ENCODE data around the gene SLC34A3. TPM values are rescaled to one million over a fixed set of nuclear protein-coding genes. Genes with fewer than 3 reads are reported as not detected.

SLC34A3 gene
- total RNA-seq, 1 experiment from 2014 or later, result not detected

GRCh38 chr9:137201205-137201868 is 29.4 kb upstream of the SLC34A3 start:
- Histone ChIP-seq H3K27me3 (replicated peaks) (no peaks in the 10 kb centered on the region), H3K27ac (no peak overlapping the region), H3K36me3 (peaks cover 16% of the 10 kb centered on the region; the same call in 1 of the 2 replicates), H3K9me3 (replicated peaks) (no peaks in the 10 kb centered on the region), H3K4me3 (peak overlapping the region; percentile 77), H3K4me1 (replicated peaks) (peaks cover 21% of the 10 kb centered on the region)
- no peak for DNase-seq (ENCODE audit: low read depth in 1 of 2, low spot score in 2 of 2)

GRCh38 chr9:137202966-137203365 is 27.7 kb upstream of the SLC34A3 start:
- Histone ChIP-seq H3K27ac (no peak overlapping the region), H3K4me3 (no peak overlapping the region), H3K9me3 (replicated peaks) (no peaks in the 10 kb centered on the region), H3K4me1 (replicated peaks) (peaks cover 27% of the 10 kb centered on the region), H3K27me3 (replicated peaks) (no peaks in the 10 kb centered on the region), H3K36me3 (peaks cover 30% of the 10 kb centered on the region)
- no peak for DNase-seq (ENCODE audit: low read depth in 1 of 2, low spot score in 2 of 2)

GRCh38 chr9:137204731-137205125 is 26.0 kb upstream of the SLC34A3 start:
- H3K9me3 ChIP-seq (replicated peaks), result no peaks in the 10 kb centered on the region
- no peaks in the 10 kb centered on the region for H3K27me3 ChIP-seq (replicated peaks)
- peaks cover 40% of the 10 kb centered on the region for H3K36me3 ChIP-seq
- DNase-seq (ENCODE audit: low read depth in 1 of 2, low spot score in 2 of 2), result no peak
- H3K4me3 ChIP-seq, result peak overlapping the region; percentile 88
- H3K27ac ChIP-seq, result no peak overlapping the region
- peaks cover 20% of the 10 kb centered on the region for H3K4me1 ChIP-seq (replicated peaks)

- peak within 1 kb of the TSS; percentile 46 for H3K27ac ChIP-seq
- peak within 1 kb of the TSS; percentile 88 for H3K4me3 ChIP-seq
- peaks cover 19% of the 10 kb centered on the region for H3K4me1 ChIP-seq (replicated peaks)
- H3K27me3 ChIP-seq (replicated peaks), result no peaks in the 10 kb centered on the region
- H3K36me3 ChIP-seq, result peaks cover 43% of the 10 kb centered on the region
- H3K9me3 ChIP-seq (replicated peaks), result no peaks in the 10 kb centered on the region
- peak; percentile 74 to 88 for DNase-seq (ENCODE audit: low read depth in 1 of 2, low spot score in 2 of 2)
These were observed 25.3 kb upstream of the SLC34A3 start, which contains the start of the genes NDOR1 and TMEM203 for GRCh38 chr9:137205126-137206069. TSS of gene NDOR1 (plus strand) at chr9:137205700. CDS start at chr9:137205778, 78 bp downstream. TSS of gene TMEM203 (minus strand) at chr9:137205648. CDS start at chr9:137205414, 234 bp downstream.

GRCh38 chr9:137206602-137207001 is 24.1 kb upstream of the SLC34A3 start:
- DNase-seq (ENCODE audit: low read depth in 1 of 2, low spot score in 2 of 2), result no peak
- Histone ChIP-seq H3K27me3 (replicated peaks) (no peaks in the 10 kb centered on the region), H3K4me1 (replicated peaks) (peaks cover 19% of the 10 kb centered on the region), H3K27ac (no peak overlapping the region), H3K36me3 (peaks cover 43% of the 10 kb centered on the region), H3K4me3 (peak overlapping the region; percentile 88), H3K9me3 (replicated peaks) (no peaks in the 10 kb centered on the region)

GRCh38 chr9:137211532-137211931 is 19.2 kb upstream of the SLC34A3 start:
- DNase-seq (ENCODE audit: low read depth in 1 of 2, low spot score in 2 of 2), result no peak

GRCh38 chr9:137212520-137212919 is 18.2 kb upstream of the SLC34A3 start:
- Histone ChIP-seq H3K27ac (no peak overlapping the region), H3K4me3 (no peak overlapping the region), H3K4me1 (replicated peaks) (no peaks in the 10 kb centered on the region), H3K9me3 (replicated peaks) (no peaks in the 10 kb centered on the region), H3K27me3 (replicated peaks) (no peaks in the 10 kb centered on the region), H3K36me3 (peaks cover 55% of the 10 kb centered on the region)
- no peak for DNase-seq (ENCODE audit: low read depth in 1 of 2, low spot score in 2 of 2)

More at GRCh38 chr9:137211532-137211931, 19.2 kb upstream of the SLC34A3 start:
- peaks cover 4% of the 10 kb centered on the region for H3K4me1 ChIP-seq (replicated peaks)
- peaks cover 61% of the 10 kb centered on the region for H3K36me3 ChIP-seq
- no peaks in the 10 kb centered on the region for H3K9me3 ChIP-seq (replicated peaks)
- H3K27me3 ChIP-seq (replicated peaks), result no peaks in the 10 kb centered on the region
- H3K4me3 ChIP-seq, result no peak overlapping the region
- no peak overlapping the region for H3K27ac ChIP-seq

DNA sequence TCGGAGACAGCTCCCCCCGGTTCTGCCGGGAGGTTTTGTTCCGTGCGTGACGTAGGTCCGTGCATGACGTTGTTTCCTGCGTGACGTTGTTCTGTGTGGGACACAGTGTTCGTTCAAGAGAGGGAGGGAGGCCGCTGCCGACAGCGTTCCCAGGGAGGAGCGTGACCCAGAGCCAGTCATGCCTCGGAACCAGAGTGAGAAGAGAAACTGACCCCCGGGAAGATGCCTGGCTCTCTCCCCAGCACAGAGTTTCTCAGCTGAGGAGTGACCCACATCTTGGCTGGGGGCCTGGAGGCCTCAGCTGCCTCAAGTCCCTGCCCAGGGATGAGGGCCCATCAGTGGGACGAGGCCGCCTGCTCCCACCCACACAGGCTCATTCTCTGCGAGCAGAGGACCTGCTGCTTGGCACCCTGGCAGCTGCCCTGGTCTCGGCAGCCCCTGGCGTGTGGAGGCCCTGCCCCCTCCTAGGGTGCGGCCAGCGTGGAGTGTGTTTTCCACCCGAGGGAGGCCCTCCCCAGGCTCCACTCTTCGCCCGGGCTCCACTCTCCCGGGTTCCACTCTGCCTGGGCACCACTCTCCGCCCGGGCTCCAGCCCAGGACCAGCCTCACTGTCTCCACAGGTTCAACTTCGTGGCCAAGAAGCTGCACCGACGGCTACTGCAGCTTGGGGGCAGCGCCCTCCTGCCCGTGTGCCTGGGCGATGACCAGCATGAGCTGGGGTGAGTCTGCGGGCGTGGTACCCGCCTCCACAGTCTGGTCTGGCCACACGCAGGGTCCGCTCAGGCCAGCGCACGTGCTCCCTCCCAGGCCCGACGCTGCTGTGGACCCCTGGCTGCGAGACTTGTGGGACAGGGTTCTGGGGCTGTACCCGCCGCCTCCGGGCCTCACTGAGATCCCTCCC is 17.3 kb upstream of the SLC34A3 start:
- no peak overlapping the region for H3K27ac ChIP-seq
- no peaks in the 10 kb centered on the region for H3K9me3 ChIP-seq (replicated peaks)
- H3K4me3 ChIP-seq, result no peak overlapping the region
- no peak for DNase-seq (ENCODE audit: low read depth in 1 of 2, low spot score in 2 of 2)
- peaks cover 61% of the 10 kb centered on the region for H3K36me3 ChIP-seq
- H3K27me3 ChIP-seq (replicated peaks), result no peaks in the 10 kb centered on the region
- peaks cover 3% of the 10 kb centered on the region for H3K4me1 ChIP-seq (replicated peaks)

DNA sequence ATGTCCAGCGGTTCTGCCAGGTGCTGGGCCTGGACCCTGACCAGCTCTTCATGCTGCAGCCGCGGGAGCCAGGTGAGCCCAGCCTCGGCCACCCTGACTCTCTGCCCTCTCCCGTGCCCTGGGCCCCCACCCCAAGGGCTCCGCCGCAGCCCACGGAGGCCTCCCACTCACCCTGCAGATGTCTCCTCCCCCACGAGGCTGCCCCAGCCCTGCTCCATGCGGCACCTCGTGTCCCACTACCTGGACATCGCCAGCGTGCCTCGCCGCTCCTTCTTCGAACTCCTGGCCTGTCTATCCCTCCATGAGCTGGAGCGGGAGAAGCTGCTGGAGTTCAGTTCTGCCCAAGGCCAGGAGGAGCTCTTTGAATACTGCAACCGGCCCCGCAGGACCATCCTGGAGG is 16.1 kb upstream of the SLC34A3 start:
- Histone ChIP-seq H3K9me3 (replicated peaks) (no peaks in the 10 kb centered on the region), H3K4me3 (no peak overlapping the region), H3K27ac (no peak overlapping the region), H3K36me3 (peaks cover 58% of the 10 kb centered on the region), H3K4me1 (replicated peaks) (peaks cover 10% of the 10 kb centered on the region), H3K27me3 (replicated peaks) (no peaks in the 10 kb centered on the region)
- no peak for DNase-seq (ENCODE audit: low read depth in 1 of 2, low spot score in 2 of 2)

- Histone ChIP-seq H3K36me3 (peaks cover 55% of the 10 kb centered on the region), H3K4me3 (no peak overlapping the region), H3K4me1 (replicated peaks) (peaks cover 10% of the 10 kb centered on the region), H3K27ac (no peak overlapping the region), H3K9me3 (replicated peaks) (no peaks in the 10 kb centered on the region), H3K27me3 (replicated peaks) (no peaks in the 10 kb centered on the region)
- DNase-seq (ENCODE audit: low read depth in 1 of 2, low spot score in 2 of 2), result no peak
These were observed 15.3 kb upstream of the SLC34A3 start for GRCh38 chr9:137215196-137215986.

GRCh38 chr9:137216188-137216965 is 14.3 kb upstream of the SLC34A3 start:
- no peak for DNase-seq (ENCODE audit: low read depth in 1 of 2, low spot score in 2 of 2)
- H3K36me3 ChIP-seq, result peaks cover 55% of the 10 kb centered on the region
- peaks cover 10% of the 10 kb centered on the region for H3K4me1 ChIP-seq (replicated peaks)
- H3K9me3 ChIP-seq (replicated peaks), result no peaks in the 10 kb centered on the region
- H3K27ac ChIP-seq, result no peak overlapping the region
- H3K4me3 ChIP-seq, result no peak overlapping the region
- no peaks in the 10 kb centered on the region for H3K27me3 ChIP-seq (replicated peaks)

Data from SJSA1 (cell line).